GM23248 (cell line): ENCODE data around the gene FSCN2.

Source experiments
- EZH2 ChIP-seq: fragments of 200-600 bp; sonication (generic); IDR thresholded peaks from 2 replicates; pipeline ENCODE4 v1.6.1; 2018; ENCODE audit warnings: antibody characterized with exemption, mild to moderate bottlenecking; ENCODE audit not compliant: insufficient read depth, poor library complexity, severe bottlenecking
- EZH2phosphoT487 ChIP-seq: fragments of 200-600 bp; sonication (generic); IDR thresholded peaks from 2 replicates; pipeline ENCODE4 v1.6.1; 2018; ENCODE audit warnings: antibody characterized with exemption, moderate library complexity, mild to moderate bottlenecking, low read depth; ENCODE audit not compliant: insufficient read depth

DNA sequence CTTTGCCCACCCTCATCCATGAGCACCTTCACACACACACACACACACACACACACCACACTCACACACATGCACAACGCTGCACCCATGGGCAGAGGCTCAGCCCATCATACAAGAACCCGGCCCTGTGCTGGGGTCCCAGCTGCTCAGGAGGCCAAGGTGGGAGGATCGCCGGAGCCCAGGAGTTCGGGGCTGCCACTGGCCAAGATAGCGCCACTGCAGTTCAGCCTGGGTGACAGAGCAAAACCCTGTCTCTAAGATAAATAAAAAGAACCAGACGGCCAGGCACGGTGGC lies 3.4 kb upstream of the FSCN2 start:
- TF ChIP-seq EZH2 (no peak), EZH2phosphoT487 (no peak)
